ENCODE measurements around the gene MAPK8IP2.
"Not testable (repeated sequence)": the region's sequence is repeated elsewhere in the genome, so short reads cannot be mapped to it uniquely, and the experiment has no call there.

MAPK8IP2 gene

DNA sequence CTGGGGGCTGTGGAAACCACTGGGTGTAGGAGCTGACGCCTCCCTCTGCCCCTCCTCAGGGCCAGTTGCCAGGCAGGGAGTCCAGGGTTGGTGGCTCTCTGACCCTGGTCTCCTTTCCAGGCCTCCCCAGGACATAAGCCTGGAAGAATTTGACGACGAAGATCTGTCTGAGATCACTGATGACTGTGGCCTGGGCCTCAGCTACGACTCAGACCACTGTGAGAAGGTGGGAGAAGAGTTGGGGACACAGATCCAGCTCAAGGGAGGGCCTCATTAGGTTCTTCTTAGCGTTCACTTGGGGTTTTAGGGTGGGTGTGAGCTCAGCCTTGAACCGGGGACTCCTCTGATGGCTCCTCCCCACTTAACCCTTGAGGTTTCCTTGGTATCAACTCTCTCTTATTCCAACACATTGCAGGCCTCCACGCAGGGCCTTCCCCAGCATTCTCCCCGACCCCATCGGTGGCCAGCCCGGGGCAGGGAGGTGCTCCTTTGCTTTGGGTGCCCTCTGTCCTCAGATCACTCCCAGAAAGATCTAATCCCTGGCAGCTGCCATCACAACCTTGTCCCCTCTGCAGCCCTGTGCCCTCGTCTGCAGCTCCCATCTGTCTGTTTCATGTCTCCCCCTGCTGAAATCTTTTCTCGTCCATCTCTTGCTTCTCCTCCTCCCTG lies 1.2 kb downstream of the MAPK8IP2 start:
- no peak for DNase-seq

DNA sequence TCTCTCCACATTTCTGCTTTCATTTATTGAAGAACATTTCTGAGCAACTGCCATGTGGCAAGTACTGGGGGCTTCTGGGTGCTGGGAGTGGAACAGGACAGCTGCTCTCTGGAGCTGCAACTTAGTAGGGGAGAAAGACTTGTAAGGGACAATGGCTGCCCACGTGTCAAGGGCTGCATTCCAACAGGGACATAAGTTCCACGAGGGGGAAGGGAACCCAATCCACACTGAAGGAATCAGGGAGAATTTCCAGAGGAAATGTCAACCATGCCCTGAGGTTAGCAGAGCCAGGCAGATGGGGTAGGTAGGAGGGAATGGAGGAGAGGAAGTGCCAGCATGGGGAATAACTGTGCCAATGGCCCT lies 1.7 kb downstream of the MAPK8IP2 start:
- no peak for DNase-seq

DNA sequence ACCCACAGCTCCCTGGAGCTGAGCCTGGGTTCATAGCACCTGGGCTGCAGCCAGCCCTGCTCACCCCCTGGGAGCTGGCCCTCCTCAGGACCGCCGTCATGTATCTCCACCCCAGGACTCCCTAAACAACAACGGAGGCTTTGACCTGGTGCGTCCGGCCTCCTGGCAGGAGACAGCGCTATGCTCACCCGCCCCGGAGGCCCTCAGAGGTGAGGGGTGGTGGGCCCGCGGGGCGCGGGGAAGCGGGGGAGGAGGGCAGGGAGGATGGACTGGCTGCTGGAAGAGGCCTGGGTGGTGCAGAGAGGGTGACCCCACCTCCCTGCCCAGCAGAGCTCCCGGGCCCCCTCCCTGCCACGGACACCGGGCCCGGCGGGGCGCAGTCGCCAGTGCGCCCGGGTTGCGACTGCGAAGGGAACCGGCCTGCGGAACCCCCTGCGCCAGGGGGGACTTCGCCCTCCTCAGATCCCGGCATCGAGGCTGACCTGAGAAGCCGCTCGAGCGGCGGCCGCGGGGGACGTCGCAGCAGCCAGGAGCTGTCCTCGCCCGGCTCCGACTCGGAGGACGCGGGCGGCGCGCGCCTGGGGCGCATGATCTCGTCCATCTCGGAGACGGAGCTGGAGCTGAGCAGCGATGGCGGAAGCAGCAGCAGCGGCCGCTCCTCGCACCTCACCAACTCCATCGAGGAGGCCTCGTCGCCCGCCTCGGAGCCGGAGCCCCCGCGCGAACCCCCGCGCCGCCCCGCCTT lies 3.1 kb downstream of the MAPK8IP2 start:
- no peak for DNase-seq

DNA sequence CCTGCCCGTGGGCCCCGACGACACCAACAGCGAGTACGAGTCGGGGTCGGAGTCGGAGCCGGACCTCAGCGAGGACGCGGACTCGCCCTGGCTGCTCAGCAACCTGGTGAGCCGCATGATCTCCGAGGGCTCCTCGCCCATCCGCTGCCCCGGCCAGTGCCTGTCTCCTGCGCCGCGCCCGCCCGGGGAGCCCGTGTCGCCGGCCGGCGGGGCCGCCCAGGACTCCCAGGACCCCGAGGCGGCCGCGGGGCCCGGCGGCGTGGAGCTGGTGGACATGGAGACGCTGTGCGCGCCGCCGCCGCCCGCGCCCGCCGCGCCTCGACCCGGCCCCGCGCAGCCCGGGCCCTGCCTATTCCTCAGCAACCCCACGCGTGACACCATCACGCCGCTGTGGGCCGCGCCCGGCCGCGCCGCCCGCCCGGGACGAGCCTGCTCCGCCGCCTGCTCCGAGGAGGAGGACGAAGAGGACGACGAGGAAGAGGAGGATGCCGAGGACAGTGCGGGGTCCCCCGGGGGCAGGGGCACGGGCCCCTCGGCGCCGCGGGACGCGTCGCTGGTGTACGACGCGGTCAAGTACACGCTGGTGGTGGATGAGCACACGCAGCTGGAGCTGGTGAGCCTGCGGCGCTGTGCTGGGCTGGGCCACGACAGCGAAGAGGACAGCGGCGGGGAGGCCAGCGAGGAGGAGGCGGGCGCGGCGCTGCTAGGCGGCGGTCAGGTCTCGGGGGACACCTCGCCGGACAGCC lies 3.8 kb downstream of the MAPK8IP2 start:
- DNase-seq = no peak

DNA sequence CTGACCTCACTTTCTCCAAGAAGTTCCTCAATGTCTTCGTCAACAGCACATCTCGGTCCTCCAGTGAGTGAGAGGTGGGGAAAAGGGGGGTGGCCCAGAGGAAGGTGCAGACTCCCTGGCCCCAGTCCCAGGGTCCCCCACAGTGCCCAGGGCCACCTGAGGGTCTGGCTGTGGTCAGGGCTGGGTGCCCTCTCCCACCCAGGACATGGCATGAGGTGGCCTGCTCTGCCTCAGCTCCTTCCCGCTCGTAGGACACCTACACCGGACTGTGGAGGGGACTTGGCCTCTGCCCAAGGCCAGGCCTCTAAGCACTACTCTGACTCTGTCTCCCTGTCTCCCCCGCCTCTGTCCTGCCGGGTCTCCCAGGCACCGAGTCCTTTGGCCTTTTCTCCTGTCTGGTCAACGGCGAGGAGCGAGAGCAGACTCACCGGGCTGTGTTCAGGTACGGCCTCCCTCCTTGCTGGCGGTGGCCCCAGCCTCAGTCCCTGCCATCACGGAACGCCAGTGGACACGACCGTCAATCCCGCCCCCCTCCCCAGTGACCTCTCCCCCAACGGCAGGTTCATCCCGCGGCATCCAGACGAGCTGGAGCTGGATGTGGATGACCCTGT lies 4.5 kb downstream of the MAPK8IP2 start:
- no peak for DNase-seq

DNA sequence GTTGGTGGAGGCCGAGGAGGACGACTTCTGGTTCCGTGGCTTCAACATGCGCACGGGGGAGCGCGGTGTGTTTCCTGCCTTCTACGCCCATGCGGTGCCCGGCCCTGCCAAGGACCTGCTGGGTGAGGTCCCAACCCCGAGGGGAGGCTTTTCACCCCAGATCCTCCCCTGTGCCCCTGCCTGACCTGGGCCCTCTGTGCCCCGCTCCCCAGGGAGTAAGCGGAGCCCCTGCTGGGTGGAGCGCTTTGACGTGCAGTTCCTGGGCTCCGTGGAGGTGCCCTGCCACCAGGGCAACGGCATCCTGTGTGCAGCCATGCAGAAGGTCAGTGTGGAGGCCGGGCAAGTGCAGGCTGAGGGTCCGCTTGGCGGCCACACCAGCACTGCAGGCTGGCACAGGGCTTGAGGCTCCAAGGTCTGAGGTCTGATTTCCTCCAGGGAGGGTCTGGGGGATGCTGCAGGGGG lies 5.1 kb downstream of the MAPK8IP2 start:
- DNase-seq = no peak

DNA sequence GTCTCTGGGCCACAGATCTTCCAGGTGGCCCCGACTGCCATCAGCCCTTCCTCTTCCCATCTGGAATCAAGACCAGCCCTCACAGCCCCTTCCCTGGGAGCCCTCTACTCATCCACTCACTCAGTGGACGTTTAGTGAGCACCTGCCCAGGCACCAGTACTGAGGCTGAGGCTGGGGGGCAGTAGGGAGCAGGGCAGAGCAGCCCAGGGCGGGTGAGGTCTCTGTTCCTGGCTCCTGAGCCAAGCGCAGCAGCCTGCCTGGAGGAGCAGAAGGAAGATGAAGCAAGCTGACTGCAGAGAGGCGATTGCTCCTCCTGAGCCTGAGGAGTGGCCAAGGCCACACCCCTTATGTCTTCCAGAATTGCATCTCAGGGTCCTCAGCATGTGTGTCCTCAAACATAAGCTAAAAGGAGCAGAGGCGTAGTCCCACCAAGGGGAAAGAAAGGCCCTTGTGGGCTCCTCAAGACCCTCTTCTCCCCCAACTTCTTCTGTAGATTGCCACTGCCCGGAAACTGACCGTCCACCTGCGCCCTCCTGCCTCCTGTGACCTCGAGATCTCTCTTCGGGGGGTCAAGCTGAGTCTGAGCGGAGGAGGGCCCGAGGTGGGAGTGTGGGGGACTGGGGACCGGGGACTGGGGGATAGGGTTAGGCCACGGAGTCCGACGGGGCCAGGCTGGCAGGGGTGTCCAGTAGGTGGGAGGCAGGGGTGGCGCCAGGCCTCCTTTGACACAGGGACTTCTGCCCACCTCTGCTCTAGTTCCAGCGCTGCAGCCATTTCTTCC lies 5.8 kb downstream of the MAPK8IP2 start:
- no peak for DNase-seq

DNA sequence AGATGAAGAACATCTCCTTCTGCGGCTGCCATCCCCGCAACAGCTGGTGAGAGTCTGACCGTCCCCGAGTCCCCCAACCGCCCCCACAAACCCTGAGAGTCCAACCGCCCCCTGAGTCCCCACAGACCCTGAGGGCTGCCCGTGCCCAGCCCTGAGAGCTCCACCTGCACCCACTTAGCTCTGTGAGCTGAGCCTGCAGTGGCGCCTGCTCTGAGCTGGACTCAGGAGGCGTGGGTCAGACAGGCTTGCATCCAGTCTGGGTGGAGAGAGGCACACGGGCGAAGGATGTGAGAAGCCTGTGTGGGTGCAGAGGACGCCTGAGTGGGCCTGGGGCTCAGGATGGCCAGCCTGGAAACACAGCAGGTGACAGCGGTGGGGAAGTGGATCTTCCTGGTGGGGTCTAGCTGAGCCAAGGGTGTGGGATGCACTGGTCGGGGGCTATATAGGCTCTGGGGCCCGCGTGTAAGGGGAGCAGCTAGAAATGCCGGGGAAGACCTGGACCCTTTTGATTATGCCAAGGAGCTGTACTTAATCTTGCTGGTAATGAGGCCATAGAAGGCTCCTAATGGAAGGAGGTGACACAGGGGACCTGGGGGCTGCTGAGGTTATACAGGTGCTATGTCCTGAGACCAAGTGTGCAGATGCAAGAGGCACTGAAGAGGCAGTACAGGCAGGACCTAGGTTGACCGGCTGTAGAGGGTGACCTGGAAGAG lies 6.5 kb downstream of the MAPK8IP2 start:
- DNase-seq = no peak

DNA sequence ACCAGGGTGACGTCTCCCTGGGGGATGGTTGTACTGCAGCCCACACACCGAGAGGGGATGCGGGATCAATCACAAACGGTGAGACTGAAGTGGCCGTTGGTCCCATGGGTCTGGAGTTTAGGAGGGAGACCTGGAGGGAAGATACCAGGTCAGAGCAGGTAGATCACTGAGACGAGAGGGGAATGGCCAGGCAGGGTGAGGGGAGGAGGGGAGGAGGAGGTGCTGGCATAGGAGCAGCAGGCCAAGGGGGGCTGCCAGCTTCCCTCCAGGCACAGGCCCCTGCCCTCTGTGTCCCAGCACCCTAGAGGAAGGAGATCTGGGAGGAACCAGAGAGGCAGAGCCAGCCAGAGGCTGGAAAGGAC lies 7.0 kb downstream of the MAPK8IP2 start:
- no peak for DNase-seq

DNA sequence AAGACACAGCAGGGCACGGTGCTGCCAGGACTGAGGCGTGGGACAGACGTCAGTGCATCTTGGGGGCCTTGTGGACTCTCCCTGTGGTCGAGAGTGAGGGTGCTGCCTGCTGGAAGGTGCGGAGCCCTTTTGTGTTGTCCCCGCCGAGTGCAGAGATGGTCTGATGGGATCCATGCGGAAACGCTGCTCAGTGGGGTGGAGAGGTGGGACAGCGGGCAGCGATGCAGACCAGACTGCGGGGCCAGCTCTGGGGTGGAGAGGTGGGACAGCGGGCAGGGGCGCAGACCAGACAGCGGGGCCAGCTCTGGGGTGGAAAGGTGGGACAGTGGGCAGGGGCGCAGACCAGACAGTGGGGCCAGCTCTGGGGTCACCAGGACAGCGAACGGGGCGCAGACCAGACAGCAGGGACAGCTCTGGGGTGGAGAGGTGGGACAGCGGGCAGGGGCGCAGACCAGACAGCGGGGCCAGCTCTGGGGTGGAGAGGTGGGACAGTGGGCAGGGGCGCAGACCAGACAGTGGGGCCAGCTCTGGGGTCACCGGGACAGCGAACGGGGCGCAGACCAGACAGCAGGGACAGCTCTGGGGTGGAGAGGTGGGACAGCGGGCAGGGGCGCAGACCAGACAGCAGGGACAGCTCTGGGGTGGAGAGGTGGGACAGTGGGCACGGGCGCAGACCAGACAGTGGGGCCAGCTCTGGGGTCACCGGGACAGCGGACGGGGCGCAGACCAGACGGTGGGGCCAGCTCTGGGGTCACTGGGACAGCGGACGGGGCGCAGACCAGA lies 7.7 kb downstream of the MAPK8IP2 start:
- DNase-seq = not testable (repeated sequence)

DNA sequence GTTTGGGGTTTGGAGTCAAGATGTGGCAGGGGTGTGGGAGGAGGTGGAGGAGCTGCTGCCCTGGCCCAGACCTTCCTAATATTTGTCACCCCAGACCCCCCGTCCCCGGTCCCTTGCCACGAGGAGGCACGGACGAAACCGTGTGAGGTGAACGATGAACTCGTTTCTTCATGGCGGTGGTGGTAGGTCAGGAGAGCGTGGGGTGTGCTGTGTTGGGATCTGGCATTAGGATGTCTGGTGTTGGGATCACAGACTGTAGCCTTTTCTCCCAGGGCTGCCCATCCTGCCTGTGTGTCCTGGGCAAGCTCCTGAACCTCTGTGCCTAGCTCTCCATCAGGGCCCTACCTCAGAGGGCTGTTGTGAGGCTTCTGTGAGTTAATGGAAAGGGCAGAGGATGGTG lies 8.4 kb downstream of the MAPK8IP2 start:
- no peak for DNase-seq

DNA sequence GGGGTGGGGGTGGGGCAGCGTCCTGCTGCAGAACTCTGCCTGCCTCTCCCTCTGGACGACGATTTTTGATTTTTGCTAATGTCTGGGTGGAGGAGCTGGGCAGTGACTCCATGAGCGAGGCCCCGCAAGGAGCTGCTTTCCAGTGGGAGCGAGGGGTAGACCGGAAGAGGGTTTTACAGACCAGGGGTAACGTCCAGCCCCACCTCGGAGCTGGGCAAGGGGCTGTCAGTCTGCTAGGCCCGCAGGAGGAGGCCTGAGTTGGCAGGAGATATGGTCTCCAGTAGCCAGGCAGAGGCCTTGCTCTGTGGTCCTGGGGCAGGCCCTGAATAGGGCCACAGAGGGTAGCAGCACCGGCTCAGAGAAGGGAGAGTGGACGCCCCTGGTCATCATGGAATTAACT lies 9.0 kb downstream of the MAPK8IP2 start:
- DNase-seq = no peak

DNA sequence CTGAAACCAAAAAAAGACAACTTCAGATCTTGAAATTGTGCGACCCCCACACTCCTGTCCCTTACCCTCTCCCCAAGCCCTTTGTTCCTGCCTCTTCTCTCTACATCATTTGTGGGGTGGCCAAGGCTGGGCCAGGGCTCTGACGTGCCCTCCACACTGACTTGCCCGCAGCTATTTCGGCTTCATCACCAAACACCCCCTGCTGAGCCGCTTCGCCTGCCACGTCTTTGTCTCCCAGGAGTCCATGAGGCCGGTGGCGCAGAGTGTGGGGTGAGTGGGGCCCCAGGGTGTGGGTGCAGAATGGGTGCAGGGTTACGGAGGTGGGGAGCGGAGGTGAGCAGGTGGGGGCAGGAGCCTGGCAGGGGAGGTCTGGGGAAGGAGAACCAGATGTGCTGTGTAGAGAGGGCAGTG lies 9.5 kb downstream of the MAPK8IP2 start:
- no peak for DNase-seq

DNA sequence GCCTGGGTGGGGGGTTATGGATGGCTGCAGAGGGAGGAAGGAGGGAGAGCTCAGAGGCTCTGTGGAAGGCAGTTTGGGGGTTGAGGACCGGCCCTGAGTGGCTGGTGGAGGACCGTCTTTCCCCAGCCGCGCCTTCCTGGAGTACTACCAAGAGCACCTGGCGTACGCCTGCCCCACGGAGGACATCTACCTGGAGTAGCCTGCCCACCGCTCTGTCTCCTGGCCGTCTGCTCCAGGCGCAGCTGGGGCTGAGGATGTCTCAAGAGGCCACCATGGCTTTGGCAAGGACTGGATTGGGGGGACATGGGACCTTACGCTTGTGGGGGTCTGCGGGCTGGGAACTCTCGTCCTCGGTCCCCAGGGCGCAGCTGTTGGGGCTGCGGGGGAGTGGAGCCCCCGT lies 10.0 kb downstream of the MAPK8IP2 start:
- DNase-seq = no peak

DNA sequence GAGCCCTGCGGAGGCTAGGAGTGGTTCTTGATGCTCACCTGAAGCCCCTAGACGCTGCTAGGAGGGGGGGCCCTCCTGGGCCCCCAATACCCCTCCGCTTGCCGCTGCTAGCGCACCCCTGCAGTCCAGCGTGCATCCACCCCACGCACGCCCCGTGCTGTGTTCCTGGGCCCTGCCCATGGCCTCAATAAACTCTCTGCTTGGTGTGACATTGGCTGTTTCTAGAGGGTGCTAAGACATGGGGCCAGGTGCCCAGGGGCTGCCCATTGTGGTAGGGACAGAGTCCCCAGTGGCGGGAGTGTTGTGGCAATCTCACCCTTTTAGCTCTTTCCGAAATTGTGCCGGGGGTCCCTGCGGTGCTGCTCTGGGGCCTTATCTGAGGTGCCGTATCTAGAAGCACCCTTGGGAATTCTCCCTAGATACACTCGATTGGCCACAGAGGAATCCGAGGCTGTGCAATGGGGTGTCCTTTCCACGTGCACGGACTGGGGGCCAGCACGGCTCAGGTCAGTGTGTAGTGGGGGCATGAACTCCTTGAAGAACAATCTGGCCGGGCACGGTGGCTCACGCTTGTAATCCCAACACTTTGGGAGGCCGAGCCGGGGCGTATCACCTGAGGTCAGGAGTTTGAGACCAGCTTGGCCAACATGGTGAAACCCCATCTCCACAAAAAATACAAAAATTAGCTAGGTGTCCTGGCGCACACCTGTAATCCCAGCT lies 10.9 kb downstream of the MAPK8IP2 start:
- DNase-seq = no peak

DNA sequence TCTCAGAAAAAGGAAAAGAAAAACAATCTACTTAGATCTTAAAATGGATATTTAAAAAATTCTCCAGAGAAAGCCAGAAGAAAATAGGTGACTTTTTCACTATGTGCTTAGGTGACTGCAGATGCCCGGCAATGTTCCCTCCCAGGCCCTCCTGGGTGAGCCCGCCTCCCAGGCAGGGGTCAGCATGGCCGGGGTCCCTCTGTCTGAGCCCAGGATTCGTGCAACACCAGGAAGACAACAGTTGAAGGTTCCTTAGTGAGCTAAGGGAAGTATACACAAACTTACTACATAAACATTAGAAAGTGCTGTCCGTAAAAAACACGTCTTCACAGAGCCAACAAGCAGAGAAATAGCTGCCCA lies 11.6 kb downstream of the MAPK8IP2 start:
- no peak for DNase-seq

DNA sequence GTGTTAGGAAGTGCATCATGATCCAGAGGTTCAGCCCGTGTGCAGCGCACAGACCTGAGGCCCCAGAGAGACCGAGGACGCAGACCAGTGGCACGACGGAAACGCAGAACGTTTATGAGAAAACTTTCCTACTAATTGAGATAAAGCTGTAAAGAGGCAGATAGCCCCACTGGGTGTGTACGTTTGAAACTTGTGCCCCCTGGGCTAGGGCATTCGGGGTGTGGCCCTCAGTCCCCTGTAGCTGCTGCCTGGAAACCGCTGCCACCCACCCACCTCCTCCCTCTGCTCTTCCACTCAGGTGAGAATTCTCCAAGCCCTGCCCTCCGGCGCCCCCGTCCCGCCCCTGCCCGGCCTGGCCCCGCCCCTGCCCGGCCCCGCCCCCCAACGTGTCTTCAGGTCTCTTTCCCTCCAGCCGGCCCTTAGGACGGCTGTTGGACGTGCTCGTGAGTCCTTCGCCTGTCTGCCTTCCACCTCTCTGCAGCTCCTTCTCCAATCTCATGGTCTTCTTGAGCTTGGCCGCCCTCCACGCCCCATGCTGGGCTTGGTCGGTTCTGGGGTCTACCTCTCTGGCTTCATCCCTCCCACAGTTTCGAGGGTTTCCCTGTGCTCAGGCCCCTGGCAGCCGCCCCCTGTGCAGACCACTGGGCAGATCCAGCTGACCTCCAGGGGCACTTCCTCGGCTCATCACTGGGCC lies 12.1 kb downstream of the MAPK8IP2 start:
- no peak for DNase-seq

DNA sequence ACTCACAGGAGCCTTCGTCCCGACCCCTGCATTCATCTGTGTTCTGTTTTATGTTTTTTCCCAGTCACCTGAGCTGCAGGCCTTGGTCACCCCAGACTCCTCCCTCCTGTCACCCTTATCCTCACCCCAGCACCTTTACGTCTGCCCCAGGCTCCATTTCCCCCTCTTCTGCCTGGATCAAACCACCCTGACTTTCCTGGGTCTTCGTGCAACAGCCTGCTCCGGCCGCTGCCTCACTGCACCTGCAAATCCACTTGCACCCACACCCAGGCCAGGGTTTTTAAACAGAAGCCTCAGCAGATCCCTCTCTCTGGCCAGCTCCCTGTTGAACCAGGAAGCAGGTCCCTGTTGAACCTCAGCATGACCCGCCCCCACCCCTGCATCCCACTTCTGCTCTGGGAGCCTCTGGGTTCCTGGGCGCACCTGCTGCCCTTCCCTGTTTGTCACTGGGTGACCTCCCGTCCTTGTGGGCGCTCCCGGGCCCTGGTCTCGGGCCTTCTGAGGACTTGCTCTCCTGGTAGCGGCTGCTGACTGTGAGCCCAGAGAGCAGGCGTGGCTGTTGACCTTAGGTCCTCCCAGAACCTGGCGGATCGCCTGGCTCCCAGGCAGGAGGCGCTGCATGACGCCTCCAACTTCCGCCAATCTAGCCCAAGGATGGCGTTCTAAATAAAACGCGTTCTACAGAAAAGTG lies 12.8 kb downstream of the MAPK8IP2 start:
- no peak for DNase-seq

DNA sequence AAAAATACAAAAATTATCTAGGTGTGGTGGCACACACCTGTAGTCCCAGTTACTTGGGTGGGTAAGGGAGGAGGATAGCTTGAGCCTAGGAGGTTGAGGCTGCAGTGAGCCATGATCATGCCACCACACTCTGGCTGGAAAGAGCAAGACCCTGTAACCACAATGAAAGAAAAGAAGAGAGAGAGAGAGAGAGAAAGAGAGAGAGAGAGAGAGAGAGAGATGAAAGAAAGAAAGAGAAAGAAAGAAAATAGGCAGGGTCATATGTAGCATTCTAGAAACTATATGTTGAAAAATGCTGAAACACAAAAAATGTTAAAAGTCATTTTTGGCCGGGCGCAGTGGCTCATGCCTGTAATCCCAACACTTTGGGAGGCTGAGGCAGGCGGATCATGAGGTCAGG lies 13.7 kb downstream of the MAPK8IP2 start:
- not testable (repeated sequence) for DNase-seq

Data from HCEC 1CT (cell line).